Superior temporal gyrus (tissue), 1 donor: ENCODE measurements around the gene LRRC74B.
"Not testable (repeated sequence)": the region's sequence is repeated elsewhere in the genome, so short reads cannot be mapped to it uniquely, and the experiment has no call there.

Experiments used
- DNase-seq: peaks from one replicate; pipeline ENCODE4 v3.0.0-alpha.2; 2016; ENCODE audit errors: extremely low spot score

LRRC74B gene

GRCh38 chr22:21045585-21046294, at the start of gene LRRC74B:
TSS of gene LRRC74B (plus strand) at chr22:21045946. CDS start at chr22:21045987, 41 bp downstream.
- DNase-seq: peak; percentile 87

GRCh38 chr22:20996031-20996410, 49.7 kb upstream of the LRRC74B start:
- no peak for DNase-seq

- DNase-seq: no peak
These were observed 48.9 kb upstream of the LRRC74B start for GRCh38 chr22:20996598-20997535.

- no peak for DNase-seq
These were observed 48.0 kb upstream of the LRRC74B start for GRCh38 chr22:20997536-20998257.

GRCh38 chr22:20998411-20999336, 47.1 kb upstream of the LRRC74B start:
- DNase-seq: no peak

- DNase-seq: no peak
These were observed 46.2 kb upstream of the LRRC74B start for GRCh38 chr22:20999350-21000206.

GRCh38 chr22:21000207-21000986, 45.3 kb upstream of the LRRC74B start:
- no peak for DNase-seq

GRCh38 chr22:21000987-21001600, 44.7 kb upstream of the LRRC74B start:
- no peak for DNase-seq

GRCh38 chr22:21001601-21002325, 44.0 kb upstream of the LRRC74B start, which contains the start of gene THAP7:
TSS of gene THAP7 (minus strand) at chr22:21002118. CDS start at chr22:21001911, 207 bp downstream.
- peak; percentile 96 for DNase-seq

GRCh38 chr22:21003782-21004181, 42.0 kb upstream of the LRRC74B start:
- DNase-seq: no peak

- DNase-seq: not testable (repeated sequence)
These were observed 36.5 kb upstream of the LRRC74B start for GRCh38 chr22:21009208-21009607.

GRCh38 chr22:21009638-21010425, 35.9 kb upstream of the LRRC74B start:
- DNase-seq: no peak

GRCh38 chr22:21010426-21011113, 35.2 kb upstream of the LRRC74B start:
- no peak for DNase-seq

GRCh38 chr22:21012446-21013407, 33.0 kb upstream of the LRRC74B start:
- no peak for DNase-seq

GRCh38 chr22:21013657-21014201, 32.0 kb upstream of the LRRC74B start:
- DNase-seq: no peak
